T1000 (cell line): ENCODE results near the gene IGLL1.
"Not testable (repeated sequence)": the region's sequence is repeated elsewhere in the genome, so short reads cannot be mapped to it uniquely, and the experiment has no call there.

ENCODE experiments used
- DNase-seq: peaks from one replicate; lab custom pipeline; 2025; ENCODE audit warnings: mixed read lengths; lab: John Stamatoyannopoulos, UW

The IGLL1 gene

GRCh38 chr22:23591201-23591791 is 11.2 kb upstream of the IGLL1 start:
- DNase-seq, result no peak

- no peak for DNase-seq
Measured at GRCh38 chr22:23583836-23584235, 3.7 kb upstream of the IGLL1 start.

GRCh38 chr22:23583153-23583552 is 3.1 kb upstream of the IGLL1 start:
- DNase-seq, result no peak

GRCh38 chr22:23581260-23581650 is 1.2 kb upstream of the IGLL1 start:
- DNase-seq, result no peak

GRCh38 chr22:23580576-23581259 is 628 bp upstream of the IGLL1 start:
- no peak for DNase-seq

GRCh38 chr22:23579280-23579679 is 810 bp downstream of the IGLL1 start:
- no peak for DNase-seq

GRCh38 chr22:23578306-23578705 is 1.8 kb downstream of the IGLL1 start:
- no peak for DNase-seq

- DNase-seq, result no peak
Measured at GRCh38 chr22:23576681-23577080, 3.4 kb downstream of the IGLL1 start.

GRCh38 chr22:23575601-23576000 is 4.5 kb downstream of the IGLL1 start:
- DNase-seq, result no peak

GRCh38 chr22:23574877-23575276 is 5.2 kb downstream of the IGLL1 start:
- DNase-seq, result no peak

- no peak for DNase-seq
Measured at GRCh38 chr22:23574371-23574811, 5.7 kb downstream of the IGLL1 start.

GRCh38 chr22:23573701-23574235 is 6.3 kb downstream of the IGLL1 start:
- not testable (repeated sequence) for DNase-seq

- DNase-seq, result not testable (repeated sequence)
Measured at GRCh38 chr22:23573106-23573505, 7.0 kb downstream of the IGLL1 start.

GRCh38 chr22:23571486-23571885 is 8.6 kb downstream of the IGLL1 start:
- DNase-seq, result no peak

- DNase-seq, result no peak
Measured at GRCh38 chr22:23570681-23571080, 9.4 kb downstream of the IGLL1 start.

GRCh38 chr22:23569716-23570115 is 10.4 kb downstream of the IGLL1 start:
- no peak for DNase-seq

GRCh38 chr22:23569291-23569690 is 10.8 kb downstream of the IGLL1 start:
- DNase-seq, result no peak

GRCh38 chr22:23566705-23567475 is 13.2 kb downstream of the IGLL1 start:
- no peak for DNase-seq

GRCh38 chr22:23565915-23566704 is 14.0 kb downstream of the IGLL1 start:
- no peak for DNase-seq

- DNase-seq, result no peak
Measured at GRCh38 chr22:23565305-23565914, 14.7 kb downstream of the IGLL1 start.

GRCh38 chr22:23564276-23564675 is 15.8 kb downstream of the IGLL1 start:
- no peak for DNase-seq

GRCh38 chr22:23563111-23563510 is 17.0 kb downstream of the IGLL1 start:
- DNase-seq, result no peak
